Inferior parietal cortex (tissue), 1 donor: ENCODE data around the gene NOTCH3.

Experiments used
- DNase-seq: peaks from one replicate; pipeline ENCODE4 v3.0.0-alpha.2; 2016; ENCODE audit errors: extremely low spot score

NOTCH3 gene

DNA sequence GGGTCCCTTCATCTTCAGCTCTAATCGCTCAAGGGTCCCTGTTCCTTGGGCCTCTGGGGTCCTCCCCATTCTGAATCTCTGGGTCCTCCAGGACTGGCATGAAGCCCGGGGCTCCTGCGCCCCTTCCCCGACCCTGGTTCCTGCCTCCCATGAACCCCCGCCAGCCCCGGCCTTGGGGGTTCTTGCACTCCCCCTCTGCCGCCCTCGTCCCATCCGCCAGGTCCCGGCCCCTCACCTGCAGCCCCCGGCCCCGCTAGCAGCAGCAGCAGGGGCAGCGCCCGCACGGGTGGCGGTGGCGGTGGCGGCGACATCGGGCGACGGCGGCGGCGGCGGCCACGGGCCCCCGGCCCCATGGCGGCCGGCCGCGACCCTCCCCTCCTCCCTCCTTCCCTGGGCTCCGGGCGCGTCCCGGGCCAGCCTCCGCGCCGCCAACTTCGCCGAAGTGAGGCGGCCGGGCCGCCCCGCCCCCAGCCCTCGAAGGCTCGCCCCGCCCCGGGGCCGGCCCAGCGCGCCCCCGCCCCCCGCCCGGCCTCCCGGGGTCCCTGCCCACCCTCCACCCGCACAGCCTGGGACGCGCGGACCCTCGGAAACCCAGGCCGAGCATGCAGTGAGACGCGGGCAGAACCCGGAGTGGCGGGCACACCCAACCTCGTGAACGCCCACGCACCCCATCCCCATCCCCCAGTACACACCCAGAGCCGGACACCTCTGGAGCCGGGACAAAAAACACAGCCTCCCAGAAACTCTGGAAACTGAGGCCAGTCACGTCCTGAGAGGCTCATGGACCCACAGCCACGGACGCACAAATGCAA, at the start of gene NOTCH3:
Gene NOTCH3, minus strand, starts transcription at position 443 of the 812 bp plus-strand sequence. Its CDS starts 90 bp downstream, at position 353.
- DNase-seq: no peak

DNA sequence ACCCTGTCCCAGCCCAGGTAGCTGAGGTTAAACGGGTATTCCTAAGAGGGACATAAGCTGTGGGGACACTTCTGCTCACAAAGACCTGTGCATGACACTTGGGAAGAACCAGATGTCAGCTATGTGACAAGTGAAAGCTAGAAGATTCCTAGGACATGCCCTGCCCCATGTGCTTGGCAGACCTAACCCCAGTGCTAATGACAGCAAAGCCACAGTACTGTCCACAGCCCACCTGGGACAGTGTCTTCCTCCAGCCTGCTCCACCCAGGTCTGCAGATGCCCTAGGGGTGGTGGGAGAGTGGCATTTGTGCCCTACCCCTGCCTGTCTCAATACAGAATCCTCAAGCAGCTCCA, 49.8 kb upstream of the NOTCH3 start:
- DNase-seq: no peak

DNA sequence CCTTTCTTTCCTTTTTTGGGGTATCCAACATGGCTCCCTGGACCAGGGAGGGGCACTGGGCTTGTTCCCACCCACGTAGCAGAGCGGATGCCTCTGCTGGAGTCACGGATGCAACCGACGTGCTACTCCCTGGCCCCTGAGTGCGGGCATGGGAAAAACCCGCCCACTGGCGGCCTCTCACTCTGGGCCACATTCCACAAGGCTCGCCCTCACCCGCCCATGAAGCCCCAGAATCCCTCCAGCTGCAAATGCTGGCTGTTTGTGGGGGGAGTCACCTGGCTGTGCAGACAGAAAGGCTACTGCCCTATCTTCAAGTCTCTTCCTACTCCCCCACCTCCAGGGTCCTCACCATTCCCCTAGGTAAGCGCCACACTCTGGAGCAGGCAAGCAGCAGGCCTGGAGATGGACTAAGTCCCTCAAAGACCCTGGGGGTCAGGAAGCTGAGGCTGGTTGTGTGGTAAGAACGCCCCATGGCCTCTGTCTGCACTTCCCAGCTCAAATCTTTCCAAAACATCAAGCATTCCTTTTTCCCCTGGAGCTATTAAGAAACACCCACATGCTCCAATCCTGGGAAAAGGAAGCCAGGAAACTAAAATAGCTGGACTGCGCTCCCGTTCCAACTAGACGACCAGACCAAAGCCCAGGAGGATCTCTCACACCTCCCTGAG, 49.3 kb upstream of the NOTCH3 start:
- no peak for DNase-seq

DNA sequence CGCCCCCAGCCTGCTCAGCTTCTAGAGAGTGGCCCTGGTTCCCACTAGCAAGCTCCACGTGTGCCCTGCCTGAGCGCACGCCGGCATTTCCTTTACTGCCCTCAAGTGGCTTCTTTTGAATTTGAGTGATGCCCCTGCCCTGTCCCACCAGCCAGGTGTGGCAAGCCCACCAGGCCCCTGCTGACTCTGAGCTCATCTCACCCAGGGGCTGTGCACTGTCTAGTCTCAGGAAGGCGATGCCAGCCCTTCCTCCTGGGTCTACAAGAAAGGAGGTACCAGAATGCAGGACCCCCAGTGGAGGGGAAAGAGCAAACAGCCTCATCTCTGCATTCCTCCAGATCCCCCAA, 48.7 kb upstream of the NOTCH3 start:
- no peak for DNase-seq

- no peak for DNase-seq
Measured at GRCh38 chr19:15248648-15249527, 48.1 kb upstream of the NOTCH3 start.

GRCh38 chr19:15248106-15248505, 47.3 kb upstream of the NOTCH3 start:
- no peak for DNase-seq

DNA sequence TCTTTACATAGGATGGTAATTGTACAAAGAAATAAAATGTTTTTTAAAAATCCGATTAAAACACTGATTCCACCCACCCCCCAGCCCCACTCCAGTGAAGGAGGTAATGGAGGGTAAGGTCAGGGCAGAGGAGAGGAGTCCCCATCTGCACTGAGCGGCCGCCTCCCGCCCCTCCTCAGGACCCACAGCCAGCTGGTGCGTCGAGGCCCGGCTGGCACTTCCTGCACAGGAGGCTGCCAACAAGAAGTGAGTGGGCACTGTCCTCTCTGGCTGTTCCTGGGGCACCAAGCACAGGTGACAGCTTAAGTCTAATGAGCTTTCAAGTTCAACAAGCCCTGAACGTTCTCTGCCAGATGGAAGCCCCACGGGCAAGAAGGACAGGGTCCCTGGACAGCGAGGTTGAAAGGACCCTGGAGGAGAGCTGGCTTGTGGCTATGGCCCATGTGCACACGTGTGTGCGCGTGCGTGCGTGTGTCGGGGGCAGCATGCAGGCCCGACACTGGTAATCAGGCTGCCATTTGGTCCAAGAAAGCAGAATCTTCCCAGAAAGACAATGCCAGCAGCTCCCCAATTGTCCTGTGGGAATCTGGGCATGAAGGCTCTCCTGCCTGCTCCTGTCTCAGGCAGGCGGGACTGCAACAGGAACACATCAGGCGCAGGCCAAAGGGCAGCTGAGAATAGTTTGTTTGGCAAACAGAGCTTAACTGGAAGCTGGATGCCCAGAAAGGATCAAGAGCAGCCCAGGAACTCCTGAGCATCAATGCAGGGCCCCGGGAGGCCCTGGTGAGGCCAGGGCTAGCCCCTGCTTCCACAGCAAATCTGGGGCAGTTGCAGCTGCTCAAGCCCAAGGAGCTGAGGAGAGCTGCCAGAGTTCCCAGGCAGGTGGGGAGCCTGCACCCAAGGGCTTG, 46.6 kb upstream of the NOTCH3 start:
- DNase-seq: no peak

GRCh38 chr19:15246198-15246481, 45.3 kb upstream of the NOTCH3 start:
- no peak for DNase-seq

DNA sequence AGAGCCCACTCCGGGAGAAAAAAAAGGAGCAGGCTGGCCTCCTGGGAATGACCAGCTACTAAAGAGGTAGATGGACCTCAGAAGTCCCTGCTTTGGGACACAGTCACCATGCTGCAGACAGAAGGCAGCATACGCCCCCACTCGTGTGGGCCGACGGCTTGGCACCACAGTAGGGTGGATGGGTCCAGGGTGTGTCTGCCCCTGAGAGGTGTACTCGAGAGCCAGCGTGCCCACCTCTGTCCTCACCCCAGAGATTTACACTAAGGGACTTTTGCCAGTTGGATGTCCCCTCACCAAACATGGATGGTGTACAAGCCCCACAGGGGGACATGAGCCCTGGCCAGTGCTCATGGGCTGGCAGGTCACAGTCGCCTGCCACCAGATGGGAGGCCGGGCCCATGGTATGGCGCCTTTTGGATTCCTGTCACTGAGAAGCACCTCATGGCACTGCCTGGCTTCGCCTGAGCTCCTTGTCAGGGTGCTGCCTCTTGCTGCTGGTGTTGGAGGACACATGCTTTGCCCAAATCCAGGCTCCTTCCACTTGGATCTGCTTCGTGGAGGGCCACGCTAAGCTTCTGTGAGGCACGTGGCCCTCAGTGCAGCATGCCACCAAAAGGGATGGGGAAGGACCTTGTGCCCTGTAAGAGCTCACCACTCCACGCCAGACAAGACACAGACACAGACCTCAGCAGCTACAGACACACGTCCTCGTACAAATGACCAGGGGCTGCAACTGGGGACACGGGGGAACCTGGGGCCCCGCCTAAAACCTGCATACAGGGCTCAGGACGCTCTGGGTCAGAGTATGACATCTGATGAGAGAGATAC, 44.8 kb upstream of the NOTCH3 start:
- no peak for DNase-seq

DNA sequence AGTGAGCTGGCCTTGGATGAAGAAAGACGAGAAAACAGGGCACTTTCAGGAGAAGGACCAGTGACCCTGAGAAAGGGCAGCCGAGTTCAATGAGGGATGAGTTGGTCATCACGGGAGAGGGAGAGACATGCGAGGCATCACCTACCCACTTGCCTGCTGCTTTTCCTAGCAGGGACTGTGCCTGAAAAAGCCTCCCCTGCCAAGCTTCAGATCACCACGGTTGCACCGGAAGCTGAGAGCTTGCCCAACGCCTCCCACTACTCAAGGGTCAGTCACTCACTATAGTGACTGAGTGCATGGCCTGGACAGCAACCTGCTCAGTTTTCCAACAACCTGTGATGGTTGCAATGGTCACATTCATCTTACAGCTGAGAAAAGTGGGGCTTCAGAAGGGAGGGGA, 44.0 kb upstream of the NOTCH3 start:
- DNase-seq: no peak

DNA sequence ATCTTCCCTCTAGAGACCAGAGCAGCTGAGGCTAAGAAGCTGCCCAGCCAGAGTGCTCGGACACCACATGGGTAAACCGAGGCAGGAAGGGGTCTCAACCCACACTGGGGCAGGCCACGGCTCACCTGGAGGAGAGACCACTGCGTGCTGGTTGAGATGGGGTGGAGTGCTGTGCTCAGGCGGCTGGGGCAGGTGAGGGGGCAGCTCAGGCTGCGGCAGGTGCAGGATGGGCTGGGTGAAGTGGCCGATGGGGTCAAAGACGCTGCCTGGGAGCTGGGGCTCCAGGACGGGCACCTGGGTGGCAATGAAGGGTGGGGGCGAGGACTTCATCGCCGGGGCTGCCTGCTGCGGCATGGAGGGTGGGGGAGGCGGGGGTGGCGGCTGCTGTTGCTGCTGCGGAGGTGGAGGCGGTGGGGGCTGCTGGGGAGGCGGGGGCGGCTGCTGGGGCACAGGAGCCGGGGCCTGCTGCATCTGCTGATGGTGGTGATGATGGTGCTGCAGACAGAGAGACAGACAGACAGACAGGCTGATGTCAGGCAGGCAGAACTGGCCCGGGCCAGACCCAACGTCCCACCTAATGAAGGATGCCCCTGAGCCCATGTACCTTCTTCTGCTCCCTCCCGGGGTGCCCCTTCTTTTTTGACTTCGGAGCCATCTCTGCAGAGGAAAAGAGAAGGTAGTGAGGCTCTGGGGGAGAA, 43.5 kb upstream of the NOTCH3 start:
- DNase-seq: no peak

- no peak for DNase-seq
Measured at GRCh38 chr19:15243236-15243957, 42.6 kb upstream of the NOTCH3 start.

- DNase-seq: no peak
Measured at GRCh38 chr19:15241259-15241910, 40.6 kb upstream of the NOTCH3 start.

DNA sequence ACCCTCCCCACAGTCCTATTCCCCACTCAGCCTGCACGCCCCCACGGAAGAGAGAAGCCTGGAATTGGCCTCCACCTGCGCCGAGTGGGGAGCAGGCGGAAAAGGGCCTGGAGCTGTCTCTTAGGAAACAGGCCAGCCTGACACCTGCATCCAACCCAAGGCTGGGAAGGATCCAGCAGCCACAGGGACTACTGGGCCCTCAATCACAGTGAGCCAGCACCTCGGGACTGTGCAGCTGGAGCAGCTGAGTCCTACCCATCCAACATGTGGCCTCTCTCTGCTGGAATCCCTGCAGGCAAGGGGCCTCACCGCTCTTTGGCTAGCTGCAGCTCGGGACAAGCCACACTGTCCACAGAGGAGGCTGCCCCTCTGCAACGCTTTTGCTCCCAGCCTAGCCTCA, 39.7 kb upstream of the NOTCH3 start:
- no peak for DNase-seq

- no peak for DNase-seq
Measured at GRCh38 chr19:15239337-15239949, 38.6 kb upstream of the NOTCH3 start.

DNA sequence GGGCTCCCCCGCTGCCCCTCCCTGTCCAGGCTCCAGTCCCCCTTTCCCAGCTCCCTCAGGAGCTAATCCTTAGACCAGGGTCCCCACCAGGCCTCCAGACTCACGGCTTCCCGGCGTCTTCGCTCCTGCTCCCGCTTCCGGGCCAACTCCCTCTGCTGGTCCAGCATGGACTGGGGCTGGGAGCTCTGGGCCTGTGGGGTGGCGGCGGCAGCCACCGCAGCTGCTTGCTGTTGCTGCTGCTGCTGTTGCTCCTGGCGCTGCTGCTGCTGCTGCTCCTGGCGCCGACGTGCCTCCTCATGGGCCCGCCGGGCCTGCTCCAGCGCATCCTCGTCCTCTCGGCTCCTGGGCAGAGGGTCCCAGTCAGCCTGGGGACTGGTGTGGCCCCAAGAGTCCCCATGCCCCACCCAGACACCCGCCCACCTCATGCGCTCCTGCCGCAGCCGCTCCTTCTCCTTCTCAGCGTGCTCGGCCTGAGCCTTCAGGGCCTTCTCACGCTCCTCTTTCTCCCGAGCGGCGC, 37.9 kb upstream of the NOTCH3 start:
- DNase-seq: no peak

DNA sequence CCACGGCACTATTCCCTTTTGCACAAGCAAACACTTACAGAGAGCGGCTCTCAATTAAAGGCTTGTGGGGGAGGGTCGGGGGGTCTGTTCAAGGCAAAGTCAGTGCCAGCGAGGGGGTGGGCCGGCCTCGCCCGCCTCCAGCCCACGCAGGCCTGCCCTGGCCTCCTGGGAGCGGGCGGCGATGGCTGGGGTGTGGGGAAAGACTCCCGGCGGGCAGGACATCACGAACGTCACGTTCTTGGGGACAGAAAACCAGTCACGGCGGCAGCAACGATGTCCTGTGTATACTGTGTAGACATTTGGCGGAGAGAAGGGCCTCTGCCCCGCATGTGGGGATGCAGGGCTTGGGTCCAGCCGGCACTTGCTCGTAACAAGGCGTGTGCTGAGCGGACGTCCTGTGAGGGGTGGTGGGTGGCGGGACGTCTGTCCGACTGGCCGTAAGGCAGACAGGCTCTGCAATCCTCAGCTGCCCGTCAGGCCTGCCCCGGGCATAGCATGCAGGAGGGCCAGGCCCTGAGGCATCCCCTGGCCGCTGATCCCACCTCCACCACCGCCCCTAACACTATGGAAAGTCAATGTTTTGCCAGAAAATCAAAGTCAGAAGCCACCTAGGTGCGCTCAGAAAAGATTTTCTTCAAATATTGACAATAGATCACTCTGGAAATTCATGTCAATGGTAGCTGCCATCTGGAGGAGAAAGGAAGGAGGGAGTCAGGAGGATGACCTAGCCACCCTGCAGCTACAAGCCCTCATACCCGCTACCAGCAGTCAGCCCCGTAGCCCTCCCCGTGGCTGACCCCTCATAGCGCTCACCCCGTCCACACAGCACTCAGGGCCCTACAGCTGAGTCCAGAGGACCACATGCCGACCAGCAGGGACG, 37.2 kb upstream of the NOTCH3 start:
- DNase-seq: no peak
